Measurements from ENCODE around the gene IP6K1.

The IP6K1 gene

GRCh38 chr3:49740427-49740826 lies 45.9 kb downstream of the IP6K1 start:
- Histone ChIP-seq H3K4me1 (ENCODE audit: control insufficient read depth, insufficient read depth, low read length) (no peaks in the 10 kb centered on the region), H3K27ac (ENCODE audit: low read length) (no peak overlapping the region), H3K36me3 (ENCODE audit: control insufficient read depth, insufficient read depth, low read length) (peaks cover 9% of the 10 kb centered on the region; the same call in 1 of the 2 replicates), H3K27me3 (ENCODE audit: control insufficient read depth, insufficient read depth, low read length) (no peaks in the 10 kb centered on the region), H3K9me3 (ENCODE audit: control insufficient read depth, insufficient read depth, low read length) (no peaks in the 10 kb centered on the region), H3K4me3 (ENCODE audit: low read length) (no peak overlapping the region)
- no peak for DNase-seq (ENCODE audit: low read depth, low spot score)

- no peaks in the 10 kb centered on the region for H3K9me3 ChIP-seq (ENCODE audit: control insufficient read depth, insufficient read depth, low read length)
- no CpG with 5 or more reads among the region's 11 CpGs for WGBS (ENCODE audit: insufficient coverage, insufficient read length)
- no peak overlapping the region for H3K4me3 ChIP-seq (ENCODE audit: low read length)
- no peaks in the 10 kb centered on the region for H3K4me1 ChIP-seq (ENCODE audit: control insufficient read depth, insufficient read depth, low read length)
- H3K27ac ChIP-seq (ENCODE audit: low read length): no peak overlapping the region
- H3K36me3 ChIP-seq (ENCODE audit: control insufficient read depth, insufficient read depth, low read length): peaks cover 11% of the 10 kb centered on the region; the same call in 1 of the 2 replicates
- no peak for DNase-seq (ENCODE audit: low read depth, low spot score)
- no peaks in the 10 kb centered on the region for H3K27me3 ChIP-seq (ENCODE audit: control insufficient read depth, insufficient read depth, low read length)
Measured at GRCh38 chr3:49738067-49738713, 48.2 kb downstream of the IP6K1 start.

GRCh38 chr3:49734752-49735151 lies 51.6 kb downstream of the IP6K1 start:
- Histone ChIP-seq H3K4me1 (ENCODE audit: control insufficient read depth, insufficient read depth, low read length) (no peaks in the 10 kb centered on the region), H3K27ac (ENCODE audit: low read length) (no peak overlapping the region), H3K9me3 (ENCODE audit: control insufficient read depth, insufficient read depth, low read length) (no peaks in the 10 kb centered on the region), H3K36me3 (ENCODE audit: control insufficient read depth, insufficient read depth, low read length) (peaks cover 14% of the 10 kb centered on the region), H3K4me3 (ENCODE audit: low read length) (no peak overlapping the region), H3K27me3 (ENCODE audit: control insufficient read depth, insufficient read depth, low read length) (no peaks in the 10 kb centered on the region)
- WGBS (ENCODE audit: insufficient coverage, insufficient read length): no CpG with 5 or more reads among the region's 6 CpGs
- no peak for DNase-seq (ENCODE audit: low read depth, low spot score)

GRCh38 chr3:49733551-49733950 lies 52.8 kb downstream of the IP6K1 start:
- no CpG with 5 or more reads among the region's 1 CpG for WGBS (ENCODE audit: insufficient coverage, insufficient read length)
- Histone ChIP-seq H3K27ac (ENCODE audit: low read length) (no peak overlapping the region), H3K4me3 (ENCODE audit: low read length) (no peak overlapping the region), H3K9me3 (ENCODE audit: control insufficient read depth, insufficient read depth, low read length) (no peaks in the 10 kb centered on the region), H3K36me3 (ENCODE audit: control insufficient read depth, insufficient read depth, low read length) (peaks cover 14% of the 10 kb centered on the region), H3K4me1 (ENCODE audit: control insufficient read depth, insufficient read depth, low read length) (no peaks in the 10 kb centered on the region), H3K27me3 (ENCODE audit: control insufficient read depth, insufficient read depth, low read length) (no peaks in the 10 kb centered on the region)
- DNase-seq (ENCODE audit: low read depth, low spot score): no peak

GRCh38 chr3:49732597-49732996 lies 53.7 kb downstream of the IP6K1 start:
- Histone ChIP-seq H3K36me3 (ENCODE audit: control insufficient read depth, insufficient read depth, low read length) (peaks cover 12% of the 10 kb centered on the region), H3K4me3 (ENCODE audit: low read length) (no peak overlapping the region), H3K27ac (ENCODE audit: low read length) (no peak overlapping the region), H3K4me1 (ENCODE audit: control insufficient read depth, insufficient read depth, low read length) (no peaks in the 10 kb centered on the region), H3K27me3 (ENCODE audit: control insufficient read depth, insufficient read depth, low read length) (no peaks in the 10 kb centered on the region), H3K9me3 (ENCODE audit: control insufficient read depth, insufficient read depth, low read length) (no peaks in the 10 kb centered on the region)
- no CpG with 5 or more reads among the region's 11 CpGs for WGBS (ENCODE audit: insufficient coverage, insufficient read length)
- DNase-seq (ENCODE audit: low read depth, low spot score): no peak

GRCh38 chr3:49729966-49730609 lies 56.3 kb downstream of the IP6K1 start:
- no CpG with 5 or more reads among the region's 4 CpGs for WGBS (ENCODE audit: insufficient coverage, insufficient read length)
- Histone ChIP-seq H3K27me3 (ENCODE audit: control insufficient read depth, insufficient read depth, low read length) (no peaks in the 10 kb centered on the region), H3K9me3 (ENCODE audit: control insufficient read depth, insufficient read depth, low read length) (no peaks in the 10 kb centered on the region), H3K4me3 (ENCODE audit: low read length) (no peak overlapping the region), H3K36me3 (ENCODE audit: control insufficient read depth, insufficient read depth, low read length) (peaks cover 13% of the 10 kb centered on the region), H3K27ac (ENCODE audit: low read length) (no peak overlapping the region), H3K4me1 (ENCODE audit: control insufficient read depth, insufficient read depth, low read length) (no peaks in the 10 kb centered on the region)
- no peak for DNase-seq (ENCODE audit: low read depth, low spot score)

GRCh38 chr3:49727924-49728361 lies 58.4 kb downstream of the IP6K1 start:
- no peak overlapping the region for H3K4me3 ChIP-seq (ENCODE audit: low read length)
- H3K27me3 ChIP-seq (ENCODE audit: control insufficient read depth, insufficient read depth, low read length): no peaks in the 10 kb centered on the region
- H3K4me1 ChIP-seq (ENCODE audit: control insufficient read depth, insufficient read depth, low read length): 0 out of 2 replicates have a peak, but pooled peaks cover under 1% of the 10 kb centered on the region
- WGBS (ENCODE audit: insufficient coverage, insufficient read length): no CpG with 5 or more reads among the region's 15 CpGs
- peaks cover 13% of the 10 kb centered on the region for H3K36me3 ChIP-seq (ENCODE audit: control insufficient read depth, insufficient read depth, low read length)
- H3K9me3 ChIP-seq (ENCODE audit: control insufficient read depth, insufficient read depth, low read length): no peaks in the 10 kb centered on the region
- H3K27ac ChIP-seq (ENCODE audit: low read length): no peak overlapping the region
- no peak for DNase-seq (ENCODE audit: low read depth, low spot score)

GRCh38 chr3:49727154-49727923 lies 59.0 kb downstream of the IP6K1 start:
- Histone ChIP-seq H3K4me3 (ENCODE audit: low read length) (no peak overlapping the region), H3K27ac (ENCODE audit: low read length) (no peak overlapping the region), H3K36me3 (ENCODE audit: control insufficient read depth, insufficient read depth, low read length) (peaks cover 12% of the 10 kb centered on the region), H3K9me3 (ENCODE audit: control insufficient read depth, insufficient read depth, low read length) (no peaks in the 10 kb centered on the region), H3K27me3 (ENCODE audit: control insufficient read depth, insufficient read depth, low read length) (no peaks in the 10 kb centered on the region), H3K4me1 (ENCODE audit: control insufficient read depth, insufficient read depth, low read length) (0 out of 2 replicates have a peak, but pooled peaks cover 3% of the 10 kb centered on the region)
- no peak for DNase-seq (ENCODE audit: low read depth, low spot score)
- WGBS (ENCODE audit: insufficient coverage, insufficient read length): no CpG with 5 or more reads among the region's 19 CpGs

GRCh38 chr3:49725906-49726681 lies 60.2 kb downstream of the IP6K1 start:
- Histone ChIP-seq H3K27ac (ENCODE audit: low read length) (no peak overlapping the region), H3K36me3 (ENCODE audit: control insufficient read depth, insufficient read depth, low read length) (peaks cover 23% of the 10 kb centered on the region), H3K4me1 (ENCODE audit: control insufficient read depth, insufficient read depth, low read length) (0 out of 2 replicates have a peak, but pooled peaks cover 3% of the 10 kb centered on the region), H3K27me3 (ENCODE audit: control insufficient read depth, insufficient read depth, low read length) (no peaks in the 10 kb centered on the region), H3K9me3 (ENCODE audit: control insufficient read depth, insufficient read depth, low read length) (no peaks in the 10 kb centered on the region), H3K4me3 (ENCODE audit: low read length) (no peak overlapping the region)
- WGBS (ENCODE audit: insufficient coverage, insufficient read length): no CpG with 5 or more reads among the region's 11 CpGs
- no peak for DNase-seq (ENCODE audit: low read depth, low spot score)

GRCh38 chr3:49724586-49724985 lies 61.8 kb downstream of the IP6K1 start:
- no CpG with 5 or more reads among the region's 6 CpGs for WGBS (ENCODE audit: insufficient coverage, insufficient read length)
- Histone ChIP-seq H3K36me3 (ENCODE audit: control insufficient read depth, insufficient read depth, low read length) (peaks cover 27% of the 10 kb centered on the region), H3K27ac (ENCODE audit: low read length) (no peak overlapping the region)

More at GRCh38 chr3:49724586-49724985, 61.8 kb downstream of the IP6K1 start:
- Histone ChIP-seq H3K4me1 (ENCODE audit: control insufficient read depth, insufficient read depth, low read length) (0 out of 2 replicates have a peak, but pooled peaks cover 3% of the 10 kb centered on the region), H3K9me3 (ENCODE audit: control insufficient read depth, insufficient read depth, low read length) (no peaks in the 10 kb centered on the region), H3K4me3 (ENCODE audit: low read length) (no peak overlapping the region; the same call in 1 of the 2 replicates), H3K27me3 (ENCODE audit: control insufficient read depth, insufficient read depth, low read length) (no peaks in the 10 kb centered on the region)
- DNase-seq (ENCODE audit: low read depth, low spot score): no peak

Measured in iPS DF 6.9 (cell line).